MM.1S (cell line): ENCODE measurements around the gene CNTD1.

Experiments
- DNase-seq: peaks from one replicate; pipeline ENCODE4 v3.0.0-alpha.2; 2015
- H2AFZ ChIP-seq: fragments of 300-600 bp; sonication (generic); 2 replicates; pipeline ENCODE4 v1.6.0; 2016; ENCODE audit warnings: antibody characterized with exemption, low read length
- H3F3A ChIP-seq: fragments of 300-600 bp; sonication (generic); 2 replicates; pipeline ENCODE4 v1.6.1; 2016; ENCODE audit warnings: mild to moderate bottlenecking, antibody characterized with exemption, low read length, moderate library complexity, mixed read lengths; ENCODE audit not compliant: insufficient read depth
- H3K27ac ChIP-seq: fragments of 300-600 bp; sonication (generic); 2 replicates; pipeline ENCODE4 v1.5.1; 2016; ENCODE audit warnings: mild to moderate bottlenecking, low read length
- H3K27me3 ChIP-seq: fragments of 300-600 bp; sonication (generic); replicated peaks from 2 replicates; pipeline ENCODE4 v1.6.0; 2016; ENCODE audit warnings: low read length; ENCODE audit not compliant: insufficient read depth
- H3K36me3 ChIP-seq: fragments of 300-600 bp; sonication (generic); replicated peaks from 2 replicates; pipeline ENCODE4 v1.6.1; 2016; ENCODE audit warnings: mild to moderate bottlenecking, low read length, mixed read lengths; ENCODE audit not compliant: insufficient read depth
- H3K4me1 ChIP-seq: fragments of 300-600 bp; sonication (generic); 2 replicates; pipeline ENCODE4 v1.6.1; 2016; ENCODE audit warnings: low read length, mixed read lengths
- H3K4me2 ChIP-seq: fragments of 300-600 bp; sonication (generic); 2 replicates; pipeline ENCODE4 v1.6.0; 2016; ENCODE audit warnings: low read depth, low read length
- H3K4me3 ChIP-seq: fragments of 300-600 bp; sonication (generic); 2 replicates; pipeline ENCODE4 v1.5.1; 2016; ENCODE audit warnings: low read length, mixed read lengths
- H3K79me2 ChIP-seq: fragments of 300-600 bp; sonication (generic); 2 replicates; pipeline ENCODE4 v1.6.1; 2016; ENCODE audit warnings: mixed run types, low read length, mixed read lengths
- H3K9ac ChIP-seq: fragments of 300-600 bp; sonication (generic); 2 replicates; pipeline ENCODE4 v1.6.1; 2016; ENCODE audit warnings: low read length, mixed read lengths
- H3K9me2 ChIP-seq: fragments of 300-600 bp; sonication (generic); replicated peaks from 2 replicates; pipeline ENCODE4 v1.6.1; 2016; ENCODE audit warnings: mild to moderate bottlenecking, low read length, mixed read lengths; ENCODE audit not compliant: insufficient read depth
- H3K9me3 ChIP-seq: fragments of 300-600 bp; sonication (generic); replicated peaks from 2 replicates; pipeline ENCODE4 v1.6.1; 2016; ENCODE audit warnings: mild to moderate bottlenecking, low read length, mixed read lengths; ENCODE audit not compliant: insufficient read depth
- H4K20me1 ChIP-seq: fragments of 300-600 bp; sonication (generic); 2 replicates; pipeline ENCODE4 v1.6.1; 2016; ENCODE audit warnings: mild to moderate bottlenecking, low read length, moderate library complexity, mixed read lengths; ENCODE audit not compliant: insufficient read depth
- CTCF ChIP-seq: fragments of 300-600 bp; sonication (generic); IDR thresholded peaks from 2 replicates; pipeline ENCODE4 v1.5.1; 2016; ENCODE audit warnings: antibody characterized with exemption, low read length, mixed read lengths
- EZH2 ChIP-seq: fragments of 300-600 bp; sonication (generic); optimal IDR thresholded peaks from 2 replicates; pipeline ENCODE3; 2017; ENCODE audit warnings: low read depth, mild to moderate bottlenecking, antibody characterized with exemption, low read length, mixed read lengths
- EZH2phosphoT487 ChIP-seq: fragments of 300-600 bp; sonication (generic); IDR thresholded peaks from 2 replicates; pipeline ENCODE4 v1.6.1; 2018; ENCODE audit warnings: antibody characterized with exemption, low read length

Gene CNTD1

GRCh38 chr17:42845556-42845917 lies 46.9 kb downstream of the CNTD1 start:
- no peak for TF ChIP-seq EZH2phosphoT487
- no peak for TF ChIP-seq EZH2
- TF ChIP-seq CTCF = no peak
- Histone ChIP-seq H3K4me2 (no peak overlapping the region), H3K79me2 (no peaks in the 10 kb centered on the region), H3K9me3 (no peaks in the 10 kb centered on the region), H3K4me3 (no peak overlapping the region), H3K27ac (no peak overlapping the region), H3K9me2 (no peaks in the 10 kb centered on the region), H4K20me1 (no peaks in the 10 kb centered on the region), H3K4me1 (peaks cover 11% of the 10 kb centered on the region), H3K27me3 (no peaks in the 10 kb centered on the region), H2AFZ (no peak overlapping the region), H3F3A (peaks cover 11% of the 10 kb centered on the region), H3K9ac (no peak overlapping the region), H3K36me3 (peaks cover 17% of the 10 kb centered on the region; the same call in 1 of the 2 replicates)
- DNase-seq = no peak

GRCh38 chr17:42845918-42846593 lies 47.4 kb downstream of the CNTD1 start:
- Histone ChIP-seq H3F3A (peaks cover 11% of the 10 kb centered on the region), H3K4me2 (no peak overlapping the region), H3K79me2 (no peaks in the 10 kb centered on the region), H2AFZ (no peak overlapping the region), H3K9me2 (no peaks in the 10 kb centered on the region), H4K20me1 (no peaks in the 10 kb centered on the region), H3K4me1 (peaks cover 11% of the 10 kb centered on the region), H3K36me3 (peaks cover 17% of the 10 kb centered on the region; the same call in 1 of the 2 replicates), H3K9me3 (no peaks in the 10 kb centered on the region), H3K4me3 (no peak overlapping the region), H3K9ac (no peak overlapping the region), H3K27ac (no peak overlapping the region), H3K27me3 (no peaks in the 10 kb centered on the region)
- DNase-seq = no peak
- TF ChIP-seq EZH2 = no peak
- no peak for TF ChIP-seq EZH2phosphoT487
- TF ChIP-seq CTCF = no peak

GRCh38 chr17:42846594-42847280 lies 48.1 kb downstream of the CNTD1 start:
- Histone ChIP-seq H3K9ac (no peak overlapping the region), H3K9me2 (no peaks in the 10 kb centered on the region), H2AFZ (no peak overlapping the region), H4K20me1 (no peaks in the 10 kb centered on the region), H3K9me3 (no peaks in the 10 kb centered on the region), H3K4me2 (no peak overlapping the region), H3F3A (peaks cover 7% of the 10 kb centered on the region), H3K79me2 (no peaks in the 10 kb centered on the region), H3K27ac (no peak overlapping the region), H3K4me1 (peaks cover 11% of the 10 kb centered on the region), H3K36me3 (0 out of 2 replicates have a peak, but pooled peaks cover 13% of the 10 kb centered on the region), H3K4me3 (no peak overlapping the region), H3K27me3 (no peaks in the 10 kb centered on the region)
- no peak for DNase-seq
- TF ChIP-seq EZH2phosphoT487 (no peak), EZH2 (no peak)
